ENCODE results near the gene CLDN2. TPM values are rescaled to one million over a fixed set of nuclear protein-coding genes. Genes with fewer than 3 reads are reported as not detected.

Gene CLDN2
- total RNA-seq, 1 experiment from 2014 or later, result not detected

DNA sequence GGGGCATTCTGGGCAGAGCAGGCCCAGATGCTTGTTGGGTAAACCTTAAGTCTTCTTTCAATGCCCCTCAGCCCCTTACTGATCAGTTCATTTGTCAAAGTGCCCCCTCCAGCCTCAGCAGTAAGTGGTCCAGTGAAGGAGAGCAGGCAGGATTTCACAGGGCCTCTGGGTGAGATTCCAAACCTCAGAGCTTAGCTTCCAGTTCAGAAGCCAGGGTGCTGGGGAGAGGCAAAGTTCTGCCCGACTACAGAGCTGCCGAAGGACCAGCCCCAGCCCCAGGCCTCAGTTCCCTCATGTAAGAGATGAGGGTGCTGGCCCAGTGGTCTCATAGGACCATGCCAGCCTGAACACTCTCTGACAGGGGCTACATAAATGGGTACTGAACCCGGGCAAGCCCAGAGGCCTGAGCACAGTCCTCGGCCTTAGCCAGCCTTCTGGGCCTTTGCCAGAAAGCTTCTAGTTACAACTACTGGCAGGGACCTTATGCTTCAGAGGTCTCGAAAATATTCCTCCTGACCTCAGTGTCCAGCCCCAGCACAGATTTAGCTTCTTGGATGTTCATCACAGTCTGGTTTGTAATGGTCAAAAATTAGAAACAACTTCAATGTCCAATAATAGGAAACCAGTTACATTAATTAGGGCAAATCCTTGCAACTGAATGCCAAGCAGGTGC is 16.2 kb upstream of the CLDN2 start:
- Histone ChIP-seq H3K4me3 (ENCODE audit: low read length) (no peak overlapping the region), H3K9ac (ENCODE audit: low read length) (no peak overlapping the region), H3K27ac (ENCODE audit: low read length) (no peak overlapping the region), H3K9me3 (ENCODE audit: low read length) (no peaks in the 10 kb centered on the region), H3K4me2 (ENCODE audit: low read depth, low read length, poor library complexity, severe bottlenecking) (no peak overlapping the region), H4K20me1 (ENCODE audit: insufficient read depth, low read depth, low read length) (no peaks in the 10 kb centered on the region), H3K9me2 (replicated peaks; ENCODE audit: insufficient read depth, low read length) (no peaks in the 10 kb centered on the region), H3K36me3 (ENCODE audit: insufficient read depth, low read length) (no peaks in the 10 kb centered on the region), H3K27me3 (ENCODE audit: low read length) (no peaks in the 10 kb centered on the region), H3K79me2 (ENCODE audit: low read length) (no peaks in the 10 kb centered on the region), H3K4me1 (ENCODE audit: low read length) (peaks cover 16% of the 10 kb centered on the region), H2AFZ (ENCODE audit: low read length) (no peak overlapping the region)
- no peak for DNase-seq

DNA sequence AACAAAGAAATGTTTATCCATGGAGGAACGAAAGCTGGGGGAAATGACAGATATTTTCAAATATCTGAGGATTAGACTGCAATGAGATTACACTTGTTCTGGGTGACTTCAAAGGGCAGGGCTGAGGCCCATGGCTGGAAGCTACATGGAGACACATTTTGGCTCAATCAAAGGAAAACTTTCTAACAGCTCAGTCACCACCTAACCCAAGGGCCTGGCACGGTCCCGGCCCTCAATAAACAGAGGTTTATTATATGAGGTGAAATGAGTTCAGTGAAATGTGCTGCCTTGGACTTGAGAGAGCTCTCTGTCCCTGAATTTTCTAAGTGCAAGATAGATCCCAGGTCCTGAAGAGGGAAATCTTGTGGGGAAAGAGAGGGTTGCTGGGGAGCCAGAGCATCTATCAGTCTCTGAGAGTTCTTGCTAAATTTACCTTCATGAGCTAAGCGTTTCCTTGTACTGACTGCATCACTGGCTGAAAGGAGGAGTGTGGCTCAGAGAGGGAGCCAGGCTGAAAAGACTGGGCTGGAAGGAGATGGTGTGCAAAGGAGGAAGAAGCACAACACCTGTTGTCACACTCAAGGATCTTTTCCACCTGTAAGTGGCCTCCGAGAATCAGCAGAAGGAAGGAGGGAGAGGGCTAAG is 15.0 kb upstream of the CLDN2 start:
- no peaks in the 10 kb centered on the region for H3K36me3 ChIP-seq (ENCODE audit: insufficient read depth, low read length)
- DNase-seq, result no peak
- H3K79me2 ChIP-seq (ENCODE audit: low read length), result no peaks in the 10 kb centered on the region
- H3K9ac ChIP-seq (ENCODE audit: low read length), result no peak overlapping the region
- H3K27ac ChIP-seq (ENCODE audit: low read length), result no peak overlapping the region
- no peak overlapping the region for H3K4me3 ChIP-seq (ENCODE audit: low read length)
- no peak overlapping the region for H3K4me2 ChIP-seq (ENCODE audit: low read depth, low read length, poor library complexity, severe bottlenecking)
- H3K9me2 ChIP-seq (replicated peaks; ENCODE audit: insufficient read depth, low read length), result no peaks in the 10 kb centered on the region
- no peak overlapping the region for H2AFZ ChIP-seq (ENCODE audit: low read length)
- H3K27me3 ChIP-seq (ENCODE audit: low read length), result no peaks in the 10 kb centered on the region
- H3K4me1 ChIP-seq (ENCODE audit: low read length), result peaks cover 16% of the 10 kb centered on the region
- H3K9me3 ChIP-seq (ENCODE audit: low read length), result no peaks in the 10 kb centered on the region
- no peaks in the 10 kb centered on the region for H4K20me1 ChIP-seq (ENCODE audit: insufficient read depth, low read depth, low read length)

DNA sequence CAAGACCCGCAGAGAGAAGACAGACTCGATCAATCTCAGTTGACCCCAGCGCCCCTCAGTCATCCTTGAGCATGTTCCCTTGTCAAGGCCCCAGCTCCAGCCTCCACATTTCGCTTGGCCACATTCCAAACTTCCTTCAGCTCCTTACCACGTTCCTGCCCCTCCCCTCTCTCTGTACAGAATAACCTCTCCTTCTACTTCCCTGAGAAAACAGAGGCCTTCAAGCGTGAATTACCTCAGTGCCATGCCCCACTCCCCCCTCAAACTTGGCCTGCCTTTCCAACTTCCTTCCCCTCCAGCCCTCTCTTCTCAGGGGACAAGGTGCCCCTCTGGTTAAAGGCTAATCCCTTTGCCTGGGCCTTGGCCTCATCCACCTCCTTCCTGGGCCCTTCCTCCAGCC is 13.8 kb upstream of the CLDN2 start:
- no peaks in the 10 kb centered on the region for H3K9me2 ChIP-seq (replicated peaks; ENCODE audit: insufficient read depth, low read length)
- no peaks in the 10 kb centered on the region for H4K20me1 ChIP-seq (ENCODE audit: insufficient read depth, low read depth, low read length)
- no peak for DNase-seq
- H3K9me3 ChIP-seq (ENCODE audit: low read length), result no peaks in the 10 kb centered on the region
- H3K4me2 ChIP-seq (ENCODE audit: low read depth, low read length, poor library complexity, severe bottlenecking), result no peak overlapping the region
- H3K27me3 ChIP-seq (ENCODE audit: low read length), result no peaks in the 10 kb centered on the region
- H2AFZ ChIP-seq (ENCODE audit: low read length), result no peak overlapping the region
- no peak overlapping the region for H3K4me3 ChIP-seq (ENCODE audit: low read length)
- H3K79me2 ChIP-seq (ENCODE audit: low read length), result no peaks in the 10 kb centered on the region
- H3K27ac ChIP-seq (ENCODE audit: low read length), result no peak overlapping the region
- no peak overlapping the region for H3K9ac ChIP-seq (ENCODE audit: low read length)
- peaks cover 16% of the 10 kb centered on the region for H3K4me1 ChIP-seq (ENCODE audit: low read length)
- H3K36me3 ChIP-seq (ENCODE audit: insufficient read depth, low read length), result no peaks in the 10 kb centered on the region

DNA sequence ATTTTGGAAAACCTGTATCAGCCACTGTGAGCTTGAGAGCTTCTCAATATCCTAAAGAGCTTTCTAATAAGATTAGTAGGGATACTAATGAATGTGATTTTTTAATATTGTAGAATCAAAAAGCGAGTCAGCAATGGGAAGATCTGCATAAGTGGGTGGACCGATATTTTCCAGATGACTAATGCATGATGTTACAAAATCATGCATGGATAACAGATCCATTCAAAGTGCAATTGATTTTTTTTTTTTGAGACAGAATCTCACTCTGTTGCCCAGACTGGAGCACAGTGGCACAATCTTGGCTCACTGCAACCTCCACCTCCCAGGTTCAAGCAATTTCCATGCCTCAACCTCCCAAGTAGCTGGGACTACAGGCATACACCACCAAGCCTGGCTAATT is 7.3 kb upstream of the CLDN2 start:
- H3K79me2 ChIP-seq (ENCODE audit: low read length), result no peaks in the 10 kb centered on the region
- no peak overlapping the region for H3K9ac ChIP-seq (ENCODE audit: low read length)
- H3K27ac ChIP-seq (ENCODE audit: low read length), result no peak overlapping the region
- no peaks in the 10 kb centered on the region for H3K4me1 ChIP-seq (ENCODE audit: low read length)
- H2AFZ ChIP-seq (ENCODE audit: low read length), result no peak overlapping the region
- H3K9me3 ChIP-seq (ENCODE audit: low read length), result no peaks in the 10 kb centered on the region
- H3K4me3 ChIP-seq (ENCODE audit: low read length), result no peak overlapping the region
- no peaks in the 10 kb centered on the region for H3K36me3 ChIP-seq (ENCODE audit: insufficient read depth, low read length)
- H3K9me2 ChIP-seq (replicated peaks; ENCODE audit: insufficient read depth, low read length), result no peaks in the 10 kb centered on the region
- no peaks in the 10 kb centered on the region for H4K20me1 ChIP-seq (ENCODE audit: insufficient read depth, low read depth, low read length)
- no peaks in the 10 kb centered on the region for H3K27me3 ChIP-seq (ENCODE audit: low read length)
- no peak for DNase-seq
- no peak overlapping the region for H3K4me2 ChIP-seq (ENCODE audit: low read depth, low read length, poor library complexity, severe bottlenecking)

DNA sequence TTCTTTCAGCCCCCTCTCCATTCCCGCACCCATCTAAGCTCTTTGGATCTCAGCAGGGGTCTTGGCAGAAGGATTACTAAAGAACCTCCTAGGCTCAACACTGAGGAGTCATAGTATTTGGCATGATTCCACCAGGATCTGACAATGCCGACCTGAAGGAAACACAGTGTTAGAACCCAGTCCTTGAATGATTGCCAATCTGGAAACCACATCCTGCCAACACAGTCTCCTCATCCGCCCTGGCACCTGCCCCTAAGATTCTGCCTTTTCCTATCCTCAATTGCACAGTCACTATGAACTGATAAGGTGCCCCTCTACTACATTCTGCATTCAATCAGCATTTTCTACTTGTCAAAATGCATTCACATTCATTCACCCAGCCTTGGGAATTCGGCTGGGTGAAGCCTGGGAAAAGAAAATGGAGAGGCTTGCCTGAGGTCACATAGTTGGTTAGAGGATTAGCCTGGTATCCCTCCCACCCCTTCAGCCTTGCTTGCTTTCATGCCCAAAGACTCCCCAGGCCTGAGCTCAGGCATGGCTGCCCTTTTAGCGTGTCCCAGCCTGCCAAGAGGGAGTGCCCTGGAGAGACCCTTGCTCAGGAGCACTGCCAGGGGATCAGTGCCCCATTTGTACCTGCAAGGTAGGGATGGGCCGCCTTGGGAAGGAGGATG is 2.2 kb upstream of the CLDN2 start:
- Histone ChIP-seq H3K27ac (ENCODE audit: low read length) (no peak overlapping the region), H2AFZ (ENCODE audit: low read length) (no peak overlapping the region), H3K36me3 (ENCODE audit: insufficient read depth, low read length) (no peaks in the 10 kb centered on the region), H3K4me3 (ENCODE audit: low read length) (no peak overlapping the region), H3K4me1 (ENCODE audit: low read length) (no peaks in the 10 kb centered on the region), H3K9me2 (replicated peaks; ENCODE audit: insufficient read depth, low read length) (no peaks in the 10 kb centered on the region), H4K20me1 (ENCODE audit: insufficient read depth, low read depth, low read length) (no peaks in the 10 kb centered on the region), H3K9me3 (ENCODE audit: low read length) (no peaks in the 10 kb centered on the region), H3K9ac (ENCODE audit: low read length) (no peak overlapping the region), H3K4me2 (ENCODE audit: low read depth, low read length, poor library complexity, severe bottlenecking) (no peak overlapping the region), H3K27me3 (ENCODE audit: low read length) (no peaks in the 10 kb centered on the region), H3K79me2 (ENCODE audit: low read length) (no peaks in the 10 kb centered on the region)
- DNase-seq, result no peak

DNA sequence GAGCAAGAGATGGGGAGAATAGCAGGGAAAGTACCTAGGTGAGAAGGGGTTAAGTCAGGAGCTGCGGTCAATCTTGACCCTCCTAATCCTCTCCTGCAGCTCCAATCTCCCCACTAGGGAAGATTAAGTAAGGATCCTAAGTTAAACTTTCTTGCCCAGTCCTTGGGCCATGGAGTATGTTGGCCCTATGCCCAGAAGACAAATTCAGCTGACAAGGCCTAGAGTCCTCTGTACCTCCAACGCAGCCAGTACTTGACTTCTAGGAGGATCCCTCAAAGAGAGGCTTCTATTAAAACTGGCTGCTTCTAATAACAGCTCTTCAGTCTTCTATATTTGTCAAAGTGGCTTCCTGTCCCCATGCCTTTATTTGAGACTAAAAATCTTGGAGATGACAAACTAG is 1.4 kb downstream of the CLDN2 start:
- no peaks in the 10 kb centered on the region for H3K4me1 ChIP-seq (ENCODE audit: low read length)
- H3K27ac ChIP-seq (ENCODE audit: low read length), result no peak overlapping the region
- no peaks in the 10 kb centered on the region for H3K36me3 ChIP-seq (ENCODE audit: insufficient read depth, low read length)
- H3K9me2 ChIP-seq (replicated peaks; ENCODE audit: insufficient read depth, low read length), result no peaks in the 10 kb centered on the region
- H4K20me1 ChIP-seq (ENCODE audit: insufficient read depth, low read depth, low read length), result no peaks in the 10 kb centered on the region
- no peak overlapping the region for H3K4me2 ChIP-seq (ENCODE audit: low read depth, low read length, poor library complexity, severe bottlenecking)
- no peaks in the 10 kb centered on the region for H3K27me3 ChIP-seq (ENCODE audit: low read length)
- no peaks in the 10 kb centered on the region for H3K9me3 ChIP-seq (ENCODE audit: low read length)
- no peak overlapping the region for H3K9ac ChIP-seq (ENCODE audit: low read length)
- DNase-seq, result no peak
- no peaks in the 10 kb centered on the region for H3K79me2 ChIP-seq (ENCODE audit: low read length)
- no peak overlapping the region for H3K4me3 ChIP-seq (ENCODE audit: low read length)
- no peak overlapping the region for H2AFZ ChIP-seq (ENCODE audit: low read length)

DNA sequence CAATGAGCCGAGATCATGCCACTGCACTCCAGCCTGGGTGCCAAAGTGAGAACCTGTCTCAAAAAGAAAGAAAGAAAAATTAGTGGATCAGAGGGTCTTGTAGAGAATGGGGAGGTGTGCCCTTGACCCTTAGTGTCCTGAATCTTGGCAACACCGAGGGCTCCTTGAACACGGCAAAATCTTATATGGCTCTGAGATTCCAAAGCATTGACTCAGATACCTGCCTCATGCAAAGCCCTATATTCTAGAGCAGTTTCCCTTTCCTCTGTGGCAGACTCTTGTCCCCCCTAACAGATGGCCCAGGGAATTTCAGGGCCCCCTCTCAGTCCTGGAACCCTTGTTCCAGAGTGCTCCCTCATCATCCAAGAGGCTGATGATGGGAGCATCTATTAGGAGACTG is 6.8 kb downstream of the CLDN2 start:
- Histone ChIP-seq H3K27me3 (ENCODE audit: low read length) (no peaks in the 10 kb centered on the region), H3K79me2 (ENCODE audit: low read length) (no peaks in the 10 kb centered on the region), H2AFZ (ENCODE audit: low read length) (no peak overlapping the region), H4K20me1 (ENCODE audit: insufficient read depth, low read depth, low read length) (no peaks in the 10 kb centered on the region), H3K36me3 (ENCODE audit: insufficient read depth, low read length) (no peaks in the 10 kb centered on the region), H3K9me3 (ENCODE audit: low read length) (no peaks in the 10 kb centered on the region), H3K4me3 (ENCODE audit: low read length) (no peak overlapping the region), H3K4me1 (ENCODE audit: low read length) (no peaks in the 10 kb centered on the region), H3K27ac (ENCODE audit: low read length) (no peak overlapping the region), H3K9ac (ENCODE audit: low read length) (no peak overlapping the region), H3K4me2 (ENCODE audit: low read depth, low read length, poor library complexity, severe bottlenecking) (no peak overlapping the region), H3K9me2 (replicated peaks; ENCODE audit: insufficient read depth, low read length) (no peaks in the 10 kb centered on the region)
- DNase-seq, result no peak

DNA sequence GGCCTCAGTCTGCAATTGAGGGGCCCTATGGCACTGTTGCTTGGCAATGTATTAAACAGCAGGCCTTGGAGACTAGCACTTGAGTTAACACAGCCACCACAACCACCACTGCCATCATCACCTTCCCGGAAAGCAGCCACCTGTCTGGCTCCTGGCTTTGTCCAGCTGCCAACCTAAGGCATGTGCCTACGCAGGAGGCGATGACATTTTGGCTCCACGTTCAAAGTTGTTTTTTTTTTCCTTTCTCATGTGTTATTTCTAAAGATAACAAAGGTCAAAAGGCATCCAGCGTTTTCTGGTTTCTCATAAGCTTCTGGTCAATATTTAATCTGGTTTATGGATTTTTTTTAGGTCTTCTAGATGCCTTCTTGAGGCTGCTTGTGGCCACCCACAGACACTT is 7.5 kb downstream of the CLDN2 start:
- DNase-seq, result no peak
- Histone ChIP-seq H4K20me1 (ENCODE audit: insufficient read depth, low read depth, low read length) (no peaks in the 10 kb centered on the region), H3K27ac (ENCODE audit: low read length) (no peak overlapping the region), H3K4me1 (ENCODE audit: low read length) (no peaks in the 10 kb centered on the region), H3K36me3 (ENCODE audit: insufficient read depth, low read length) (no peaks in the 10 kb centered on the region), H3K9me3 (ENCODE audit: low read length) (no peaks in the 10 kb centered on the region), H3K4me3 (ENCODE audit: low read length) (no peak overlapping the region), H3K79me2 (ENCODE audit: low read length) (no peaks in the 10 kb centered on the region), H2AFZ (ENCODE audit: low read length) (no peak overlapping the region), H3K9ac (ENCODE audit: low read length) (no peak overlapping the region), H3K4me2 (ENCODE audit: low read depth, low read length, poor library complexity, severe bottlenecking) (no peak overlapping the region), H3K9me2 (replicated peaks; ENCODE audit: insufficient read depth, low read length) (no peaks in the 10 kb centered on the region), H3K27me3 (ENCODE audit: low read length) (no peaks in the 10 kb centered on the region)
